T-helper 9 cell (primary cell): ENCODE results near the gene SNW1.
"Not testable (repeated sequence)": the region's sequence is repeated elsewhere in the genome, so short reads cannot be mapped to it uniquely, and the experiment has no call there.

ENCODE experiments used
- DNase-seq: peaks from one replicate; pipeline ENCODE4 v3.0.0-alpha.2; 2020
- total RNA-seq, 2 donors: gene quantifications; one replicate each; lab custom pipeline; 2026; lab: John Stamatoyannopoulos, UW

SNW1 gene
- total RNA-seq, result 110 to 140 reads per million in 2 donors

DNA sequence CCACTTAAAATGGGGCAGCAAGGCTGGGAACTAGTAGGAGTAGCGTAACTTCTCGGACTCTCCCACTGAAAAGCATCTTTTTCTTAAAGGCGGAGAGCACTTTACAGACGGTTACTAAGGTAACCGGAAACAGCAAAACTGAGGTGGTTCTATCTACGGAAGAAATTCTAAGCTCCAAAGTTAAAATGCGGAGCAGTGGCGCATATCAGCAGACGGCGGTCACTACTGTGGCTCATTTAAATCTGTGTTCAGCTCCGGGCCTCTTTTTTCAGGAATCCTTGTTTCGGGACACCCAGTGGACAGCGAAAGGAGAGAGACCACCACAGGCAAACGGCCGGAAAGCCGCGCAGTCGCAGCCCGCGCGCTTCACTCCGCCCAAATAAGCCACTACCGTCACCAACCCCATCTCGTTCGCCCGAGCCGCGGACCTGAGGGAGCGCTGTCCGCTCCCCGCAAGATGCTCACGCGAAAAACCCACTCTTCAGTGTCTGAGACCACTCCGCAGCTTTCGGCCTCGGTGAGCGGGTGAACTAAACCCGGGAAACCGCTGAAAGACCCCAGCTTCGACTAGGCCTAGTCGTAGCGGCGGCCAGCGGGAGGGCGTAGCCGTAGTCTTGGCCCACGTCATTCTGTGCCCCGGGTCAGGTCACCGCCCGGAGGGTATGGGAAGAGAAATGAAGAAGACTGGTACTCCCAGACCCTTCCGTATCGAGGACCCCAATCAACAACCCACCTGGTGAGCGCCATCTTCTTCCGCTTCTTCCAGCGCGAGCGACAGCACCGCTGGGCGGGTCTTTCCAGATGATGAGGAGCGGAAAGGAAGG is at the start of gene SNW1:
SNW1 (minus strand) TSS at position 776 of the 824 bp plus-strand sequence; CDS start at position 747, 29 bp downstream.
- peak; percentile 82 for DNase-seq

DNA sequence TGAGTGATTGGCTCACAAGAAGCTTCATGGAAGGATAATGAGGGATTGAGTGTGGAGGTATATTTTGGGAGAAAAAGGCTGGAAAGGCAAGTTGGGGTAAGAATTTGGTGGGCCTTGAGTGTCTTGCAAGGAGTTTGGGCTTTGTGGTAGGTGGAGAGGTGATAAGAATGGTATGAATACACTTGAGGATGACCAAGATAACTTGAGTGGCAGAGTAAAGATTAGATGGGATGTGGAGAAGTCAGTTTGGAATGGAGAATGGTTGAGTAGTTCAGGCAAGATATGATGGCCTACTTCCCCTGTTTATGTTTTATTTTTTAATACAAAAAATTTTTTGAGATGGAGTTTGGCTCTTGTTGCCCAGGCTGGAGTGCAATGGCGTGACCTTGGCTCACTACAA is 48.1 kb upstream of the SNW1 start:
- no peak for DNase-seq

DNA sequence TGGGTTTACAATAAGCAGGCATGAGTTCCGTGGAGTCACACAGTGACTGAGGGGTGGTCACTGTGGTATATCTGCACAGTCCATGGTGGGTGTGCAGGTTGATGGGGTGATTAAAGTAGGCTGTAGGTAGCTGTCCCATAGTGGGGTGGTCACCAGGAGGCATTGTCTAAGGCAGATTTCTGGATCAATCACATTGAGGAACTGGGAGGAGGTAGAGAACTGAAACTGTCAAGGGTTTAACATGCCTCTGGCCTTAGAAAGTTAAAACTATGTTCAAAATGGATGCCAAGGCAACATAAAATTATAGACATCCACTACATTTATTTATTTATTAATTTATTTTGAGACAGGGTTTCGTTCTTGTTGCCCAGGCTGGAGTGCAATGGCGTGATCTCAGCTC is 47.3 kb upstream of the SNW1 start:
- DNase-seq, result no peak

DNA sequence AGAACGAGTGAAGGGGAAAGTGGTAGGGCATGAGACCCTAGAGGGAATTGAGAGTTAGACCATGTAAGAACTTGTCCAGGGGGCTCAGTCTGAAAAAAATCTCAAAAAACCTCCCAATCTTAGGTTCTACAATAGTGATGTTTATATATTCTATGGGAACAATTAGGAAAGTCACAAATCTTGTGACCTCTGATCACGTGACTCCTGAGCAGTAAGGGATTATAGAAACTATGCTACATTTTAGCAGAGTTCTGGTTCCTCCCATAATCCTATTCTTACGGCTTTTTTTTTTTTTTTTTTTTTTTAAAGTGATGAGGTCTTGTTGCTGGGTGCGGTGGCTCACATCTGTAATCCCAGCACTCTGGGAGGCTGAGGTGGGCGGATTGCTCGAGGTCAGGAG is 44.8 kb upstream of the SNW1 start:
- DNase-seq, result no peak

DNA sequence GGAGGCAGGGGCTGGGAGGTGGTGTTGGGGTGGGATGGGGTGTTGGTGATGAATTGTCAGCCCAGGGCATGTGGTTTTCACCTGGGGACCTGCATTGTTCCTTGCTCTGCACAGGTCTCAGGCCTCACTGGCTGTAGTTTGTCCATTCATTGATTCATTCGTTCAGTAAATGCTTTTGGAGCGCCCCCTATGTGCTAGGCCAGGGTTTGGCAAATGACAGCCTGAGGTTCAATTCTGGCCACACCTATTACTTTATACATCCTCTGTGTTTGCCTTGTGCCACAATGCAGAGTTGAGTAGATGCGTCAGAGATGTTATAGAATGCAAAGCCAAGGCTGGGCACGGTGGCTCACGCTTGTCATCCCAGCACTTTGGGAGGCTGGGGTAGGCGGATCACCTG is 43.6 kb upstream of the SNW1 start:
- no peak for DNase-seq

DNA sequence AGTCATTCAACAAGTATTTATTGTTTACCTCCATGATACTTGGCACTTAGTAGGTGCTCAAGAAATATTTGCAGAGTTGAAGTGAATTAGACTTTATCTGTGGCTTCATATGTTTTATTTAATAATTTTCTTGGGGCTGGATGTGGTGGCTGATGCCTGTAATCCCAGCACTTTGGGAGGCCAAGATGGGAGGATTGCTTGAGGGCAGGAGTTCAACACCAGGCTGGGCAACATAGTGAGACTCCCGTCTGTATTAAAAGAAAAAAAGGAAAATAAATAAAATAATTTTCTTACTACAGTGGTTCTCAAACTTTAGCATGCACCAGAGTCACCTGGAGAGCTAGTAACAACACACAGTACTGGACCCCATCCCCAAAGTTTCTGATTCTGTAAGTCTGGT is 39.9 kb upstream of the SNW1 start:
- no peak for DNase-seq

DNA sequence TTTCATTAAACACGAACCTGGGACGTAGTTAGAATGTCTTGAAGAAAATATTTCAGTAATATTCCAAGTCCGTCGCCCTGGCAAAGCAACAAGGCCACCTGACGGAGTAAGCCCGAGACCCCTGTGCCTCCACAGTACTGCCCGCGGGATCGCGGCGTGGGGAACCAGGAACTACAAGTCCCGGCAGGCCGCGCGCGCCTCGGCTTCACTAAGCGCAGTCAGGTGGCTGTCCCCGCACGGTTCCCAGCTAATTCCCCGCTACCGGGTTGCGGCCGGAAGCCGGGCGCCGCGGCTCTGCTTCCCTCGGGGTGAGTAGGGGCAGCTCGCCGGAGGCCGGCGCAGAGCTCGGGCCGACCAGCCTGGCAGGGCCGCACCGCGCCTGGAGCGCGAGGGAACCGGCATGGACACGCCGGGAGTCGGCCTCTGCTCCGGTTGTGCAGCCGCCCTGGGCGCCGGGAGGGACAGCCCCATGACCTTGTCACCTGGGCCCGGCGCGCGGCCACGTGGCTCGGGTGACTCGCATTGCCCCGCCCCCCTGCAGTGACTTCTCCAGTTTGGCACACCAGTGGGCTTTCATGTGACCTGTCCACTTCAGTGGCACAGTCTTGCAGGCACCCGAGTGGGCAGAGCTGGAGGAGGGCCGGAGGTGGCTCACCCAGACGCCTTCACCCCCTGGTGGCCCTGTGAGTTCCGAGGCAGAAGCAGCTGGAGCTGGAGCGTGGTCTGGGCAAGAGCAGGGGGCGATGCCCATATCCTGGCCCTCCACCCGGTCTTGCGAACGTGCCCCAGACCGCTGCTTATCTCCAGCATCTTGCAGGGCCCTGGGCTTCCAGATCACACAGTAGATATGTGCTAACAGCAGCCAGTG is 39.1 kb upstream of the SNW1 start, which contains the start of gene ADCK1:
ADCK1 (plus strand) TSS at position 247 of the 868 bp plus-strand sequence. CDS start 18,870 bp downstream, outside the sequence.
- peak; percentile 75 for DNase-seq

DNA sequence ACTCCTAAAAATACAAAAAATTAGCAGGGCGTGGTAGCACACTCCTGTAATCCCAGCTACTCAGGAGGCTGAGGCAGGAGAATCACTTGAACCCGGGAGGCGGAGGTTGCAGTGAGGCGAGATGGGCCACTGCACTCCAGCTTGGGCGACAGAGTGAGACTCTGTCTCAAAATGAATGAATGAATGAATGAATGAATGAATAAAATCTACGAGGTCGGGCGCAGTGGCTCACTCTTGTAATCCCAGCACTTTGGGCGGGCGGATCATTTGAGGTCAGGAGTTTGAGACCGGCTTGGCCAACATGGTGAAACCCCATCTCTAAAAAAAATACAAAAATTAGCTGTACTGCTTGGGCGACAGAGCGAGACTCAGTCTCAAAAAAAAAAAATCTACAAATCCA is 38.5 kb upstream of the SNW1 start:
- not testable (repeated sequence) for DNase-seq

DNA sequence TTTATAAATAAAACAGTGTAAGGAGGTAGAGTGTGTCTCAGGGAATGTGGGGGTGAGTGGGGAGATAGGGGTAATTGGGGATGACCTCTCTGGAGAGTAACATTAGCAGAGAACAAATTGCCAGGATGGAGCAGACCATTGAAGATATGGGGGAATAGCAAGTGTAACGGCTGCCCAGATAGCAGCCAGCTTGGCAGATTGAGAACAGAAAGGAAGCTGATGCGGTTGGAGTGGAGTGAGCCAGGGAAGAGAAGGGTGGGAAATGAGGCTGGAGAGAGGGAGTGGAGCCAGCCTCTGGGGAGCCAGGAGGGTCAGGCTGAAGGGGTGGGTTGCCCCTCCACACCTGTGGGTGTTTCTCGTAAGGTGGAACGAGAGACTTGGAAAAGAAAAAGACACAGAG is 33.4 kb upstream of the SNW1 start:
- DNase-seq, result no peak

DNA sequence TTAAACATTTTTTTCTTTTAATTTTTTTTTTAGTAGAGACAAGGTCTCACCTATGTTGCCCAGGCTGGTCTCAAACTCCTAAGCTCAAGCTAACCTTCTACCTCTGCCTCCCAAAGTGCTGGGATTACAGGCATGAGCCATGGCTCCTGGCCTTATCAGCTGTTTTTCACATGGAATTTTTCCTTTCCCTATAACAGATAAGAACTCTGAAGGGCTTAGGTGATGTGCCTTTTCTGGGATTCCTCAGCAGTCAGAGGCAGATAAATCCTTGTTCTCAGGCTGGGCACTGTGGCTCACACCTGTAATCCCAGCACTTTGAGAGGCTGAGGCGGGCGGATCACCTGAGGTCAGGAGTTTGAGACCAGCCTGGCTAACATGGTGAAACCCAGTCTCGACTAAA is 32.3 kb upstream of the SNW1 start:
- DNase-seq, result not testable (repeated sequence)

DNA sequence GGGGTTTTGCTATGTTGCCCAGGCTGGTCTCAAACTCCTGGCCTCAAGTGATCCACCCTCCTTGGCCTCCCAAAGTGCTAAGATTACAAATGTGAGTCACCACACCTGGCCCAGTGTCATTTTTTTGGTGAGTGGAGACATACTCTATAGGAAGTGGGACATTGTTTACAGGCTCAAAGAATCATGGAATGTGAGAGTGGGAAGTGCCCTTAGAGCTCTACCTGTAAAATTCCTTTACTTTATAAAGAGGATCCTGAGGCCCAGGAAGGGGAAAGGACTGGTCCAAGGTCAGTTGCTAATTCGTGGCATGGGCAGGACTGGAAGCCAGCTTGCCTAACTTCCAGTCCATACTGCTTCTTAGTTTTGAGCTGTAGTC is 30.3 kb upstream of the SNW1 start:
- no peak for DNase-seq

DNA sequence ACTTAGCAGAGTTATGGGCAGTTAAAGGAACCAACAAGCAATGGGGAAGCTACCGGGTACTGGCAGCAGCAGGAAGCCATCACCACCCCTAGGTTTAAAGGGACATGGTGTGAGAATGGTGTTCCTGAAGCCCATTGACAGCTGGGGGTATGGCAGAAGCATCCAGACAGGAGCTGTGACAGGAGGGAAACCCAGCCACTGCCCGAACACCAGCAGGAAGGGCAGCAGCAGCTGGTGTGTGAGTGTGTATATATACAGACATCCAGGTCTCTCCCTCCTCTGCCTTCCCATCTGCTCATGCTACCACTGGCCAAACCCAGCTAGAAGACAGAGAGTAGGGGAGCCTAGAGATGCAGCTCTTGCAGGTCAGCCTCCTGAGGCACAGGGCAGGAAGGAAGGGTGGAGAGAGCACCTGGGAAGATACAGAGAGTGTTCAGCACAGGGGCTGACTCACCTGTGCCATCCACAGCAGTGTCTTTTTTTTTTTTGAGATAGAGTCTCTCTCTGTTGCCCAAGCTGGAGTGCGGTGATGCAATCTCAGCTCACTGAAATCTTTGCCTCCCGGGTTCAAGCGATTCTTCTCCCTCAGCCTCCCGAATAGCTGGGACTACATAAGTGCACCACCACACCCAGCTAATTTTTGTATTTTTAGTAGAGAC is 29.7 kb upstream of the SNW1 start:
- DNase-seq, result no peak

DNA sequence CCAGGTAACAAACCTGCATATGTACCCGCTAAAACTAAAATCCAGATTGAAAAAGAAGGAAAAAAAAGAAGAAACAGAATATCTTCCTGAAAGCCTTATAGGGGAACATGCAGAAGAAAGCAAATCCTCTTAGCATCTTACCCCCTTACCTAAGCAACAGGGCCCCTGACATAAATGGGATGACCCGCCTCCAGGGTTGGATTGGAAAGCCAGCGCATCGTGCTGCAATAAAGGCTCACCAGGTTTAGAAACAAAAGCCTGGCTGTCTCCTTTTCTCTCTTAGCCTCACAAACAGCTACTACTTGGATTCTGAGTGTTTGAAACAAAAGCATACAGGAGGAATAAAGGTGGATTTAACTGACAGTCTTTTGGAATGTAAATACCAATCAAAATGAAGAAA is 25.2 kb upstream of the SNW1 start:
- DNase-seq, result no peak

DNA sequence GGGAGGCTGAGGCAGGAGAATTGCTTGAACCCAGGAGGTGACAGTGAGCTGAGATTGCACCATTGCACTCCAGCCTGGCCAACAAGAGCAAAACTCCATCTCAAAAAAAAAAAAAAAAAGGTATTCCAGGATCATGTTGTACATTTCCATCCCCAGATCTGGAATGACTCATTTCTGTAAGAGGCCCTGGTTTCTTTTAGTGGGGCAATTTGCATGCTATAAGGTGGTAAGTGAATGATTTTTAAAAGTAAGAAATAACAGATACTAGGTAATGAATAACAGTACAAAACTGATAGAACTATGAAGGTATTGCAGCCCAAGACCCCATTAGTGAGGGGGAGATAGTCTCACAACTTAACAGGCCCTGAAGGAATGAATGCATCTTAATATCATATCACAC is 21.2 kb upstream of the SNW1 start:
- DNase-seq, result no peak

DNA sequence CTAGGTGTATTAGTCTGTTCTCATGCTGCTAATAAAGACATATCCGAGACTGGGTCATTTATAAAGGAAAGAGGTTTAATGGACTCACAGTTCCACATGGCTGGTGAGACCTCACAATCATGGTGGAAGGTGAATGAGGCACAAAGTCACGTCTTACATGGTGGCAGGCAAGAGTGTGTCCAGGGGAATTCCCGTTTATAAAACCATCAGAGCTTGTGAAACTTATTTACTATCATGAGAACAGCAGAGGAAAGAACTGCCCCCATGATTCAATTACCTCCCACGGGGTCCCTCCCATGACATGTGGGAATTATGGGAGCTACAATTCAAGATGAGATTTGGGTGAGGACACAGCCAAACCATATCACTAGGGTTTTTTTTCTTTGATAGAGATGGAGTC is 13.0 kb upstream of the SNW1 start:
- DNase-seq, result not testable (repeated sequence)

DNA sequence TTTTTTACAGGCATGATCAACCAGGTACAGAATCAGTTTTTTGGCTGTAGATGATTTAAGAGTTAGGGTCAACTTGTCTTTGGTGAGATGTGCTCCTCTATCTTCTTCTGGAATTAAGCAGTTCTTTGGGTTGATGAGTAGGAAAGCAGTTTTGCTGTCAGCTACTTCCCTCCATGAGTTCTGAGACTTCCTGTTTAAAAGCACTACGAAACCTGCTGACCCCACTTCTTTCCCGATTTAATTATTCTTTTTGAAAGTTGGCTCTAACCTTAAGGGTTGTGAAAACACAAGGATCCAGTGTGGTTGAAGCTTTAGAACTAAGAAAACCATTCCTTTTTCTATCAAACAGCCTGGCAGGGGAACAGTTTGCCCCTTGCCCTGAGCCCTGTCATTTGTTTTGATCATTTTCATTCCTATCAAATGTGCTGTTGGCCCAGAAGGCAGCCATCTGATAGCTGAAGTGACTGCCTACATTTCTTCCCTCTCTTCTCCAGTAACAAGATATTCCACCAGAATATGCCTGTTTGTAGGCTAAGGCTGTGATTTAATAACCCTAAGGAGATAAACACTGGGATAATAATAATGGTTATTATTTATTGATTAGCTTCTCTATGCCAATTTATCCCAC is 7.6 kb upstream of the SNW1 start:
- not testable (repeated sequence) for DNase-seq

DNA sequence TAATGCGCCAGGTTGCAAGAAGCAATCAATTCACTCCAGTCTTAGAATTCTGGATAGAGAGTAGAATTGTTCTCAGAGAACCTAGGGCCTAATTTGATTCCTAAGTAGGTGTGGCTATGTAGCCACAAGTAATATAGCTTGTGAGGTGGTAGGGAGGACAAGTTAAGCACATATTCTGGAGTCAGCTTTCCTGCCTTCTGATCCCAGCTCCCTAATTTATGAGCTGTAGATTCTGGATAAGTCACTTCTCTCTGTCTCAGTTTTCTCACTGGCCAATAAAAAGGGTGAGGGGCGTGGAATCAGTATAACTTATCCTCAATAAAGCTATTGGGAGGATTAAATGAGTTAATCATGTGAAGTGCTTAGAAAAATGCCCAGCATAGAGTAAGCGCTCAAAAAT is 3.0 kb upstream of the SNW1 start:
- no peak for DNase-seq

DNA sequence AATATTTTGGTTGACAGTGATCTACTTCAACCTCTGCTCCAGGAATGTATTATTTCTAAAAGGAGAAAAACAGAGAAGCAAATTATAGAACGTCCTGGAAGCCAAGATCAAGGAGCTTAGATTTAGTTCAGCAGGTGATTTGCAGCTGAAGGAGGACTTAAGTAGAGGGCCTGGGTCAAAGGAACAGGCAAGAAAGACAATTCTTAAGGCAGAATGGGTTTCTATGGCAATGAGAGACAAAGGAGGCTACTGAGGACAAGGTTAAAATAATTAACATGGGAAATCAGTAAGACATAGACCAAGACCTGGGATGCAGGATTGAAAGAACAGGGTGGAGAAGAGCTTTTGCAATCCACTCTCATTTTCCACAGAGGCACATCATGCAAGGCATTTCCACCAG is 2.4 kb upstream of the SNW1 start:
- DNase-seq, result no peak

DNA sequence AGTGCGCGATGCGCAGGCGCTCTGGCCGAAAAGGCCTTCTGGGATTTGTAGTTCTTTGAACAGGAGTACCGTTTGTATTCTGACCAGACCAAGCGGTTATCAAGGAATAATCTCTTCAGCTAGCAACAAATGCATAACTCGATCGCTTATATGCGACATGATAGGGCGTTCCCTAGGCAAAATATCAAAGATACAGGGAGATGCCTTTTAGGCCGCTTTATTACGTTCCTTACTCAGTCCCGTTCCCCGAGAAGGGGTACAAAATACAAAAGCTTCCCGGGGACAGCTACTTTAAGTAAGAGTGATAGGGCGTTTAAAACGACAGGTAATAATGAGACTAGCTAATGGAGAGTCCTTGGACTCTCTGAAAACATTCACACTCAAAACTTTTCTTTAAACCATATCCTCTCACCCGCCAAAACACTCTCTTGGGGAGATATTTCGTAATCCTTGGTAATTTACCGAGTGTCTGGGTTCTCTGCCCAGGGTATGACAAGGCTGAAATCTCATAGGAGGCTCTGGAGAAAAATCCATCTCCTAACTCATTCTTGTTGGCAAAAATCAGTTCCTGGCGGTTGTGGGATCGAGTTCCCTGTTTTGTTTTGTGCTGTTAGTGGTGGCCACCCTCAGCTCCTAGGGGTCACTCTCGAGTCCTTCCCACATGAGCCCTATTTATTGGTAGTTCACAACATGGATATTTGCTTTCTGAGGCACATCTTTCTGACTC is 412 bp upstream of the SNW1 start:
- no peak for DNase-seq

DNA sequence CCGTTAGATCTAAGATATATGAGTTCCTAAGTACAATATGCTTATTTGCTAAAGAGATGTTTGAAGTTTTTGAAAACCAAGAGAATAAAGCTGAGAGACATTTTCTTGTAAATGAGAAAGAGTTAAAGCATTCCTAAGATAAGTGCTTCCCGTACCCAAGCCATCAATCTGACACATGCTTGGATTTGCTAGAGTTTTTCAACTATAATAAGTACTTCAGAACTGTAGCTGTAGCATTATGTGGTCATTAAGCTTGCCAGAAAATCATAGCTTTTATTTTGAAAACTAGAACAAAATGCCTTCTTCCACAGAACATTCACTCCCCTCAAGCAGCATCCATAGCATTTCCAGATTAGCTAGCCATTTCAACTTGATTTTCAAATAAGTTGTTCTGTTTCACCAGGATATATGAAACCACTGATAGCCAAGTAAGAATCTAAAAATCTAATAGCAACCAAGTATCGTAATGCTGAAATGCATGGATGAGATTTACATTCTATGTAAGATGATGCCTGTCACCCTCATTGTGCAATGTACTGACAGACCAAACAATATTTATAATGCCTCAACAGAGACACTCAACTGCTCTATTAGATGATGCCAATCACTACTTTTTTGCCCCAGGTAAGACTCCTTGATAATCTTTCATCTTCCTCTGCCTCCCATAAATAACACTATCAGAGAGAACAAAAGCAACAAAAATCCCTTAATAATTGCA is 8.0 kb downstream of the SNW1 start:
- DNase-seq, result no peak

DNA sequence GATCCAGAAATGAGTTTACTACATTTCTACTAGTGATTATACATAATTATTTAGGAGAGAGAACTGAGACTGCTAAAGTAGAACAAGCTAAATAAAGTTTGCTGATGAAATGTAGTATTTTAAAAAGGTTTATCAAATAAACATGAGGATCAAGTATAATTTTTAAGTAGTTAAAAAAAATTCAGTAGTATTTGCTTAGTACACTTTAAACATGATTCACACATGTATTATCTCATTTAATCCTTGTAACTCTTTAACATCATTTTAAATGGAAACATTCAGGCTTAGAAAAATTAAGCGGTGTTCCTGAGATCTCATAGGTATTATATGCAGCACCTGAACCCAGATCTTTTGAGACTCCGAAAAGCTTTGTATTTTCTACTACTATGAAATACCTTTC is 8.7 kb downstream of the SNW1 start:
- DNase-seq, result no peak
